ENCODE measurements around the gene AK9.

AK9 gene

GRCh38 chr6:109672175-109672574 lies 18.8 kb downstream of the AK9 start:
- H3K79me2 ChIP-seq (ENCODE audit: insufficient read depth, low read length): no peaks in the 10 kb centered on the region
- H3K4me2 ChIP-seq (ENCODE audit: low read depth, low read length, poor library complexity, severe bottlenecking): no peak overlapping the region
- TF ChIP-seq EZH2phosphoT487 (IDR thresholded peaks at IDR 0.05; ENCODE audit: borderline replicate concordance) (no peak), CTCF (conservative IDR thresholded peaks at IDR 0.05; ENCODE audit: low read length) (no peak)

GRCh38 chr6:109671733-109672132 lies 19.3 kb downstream of the AK9 start:
- H3K9ac ChIP-seq (ENCODE audit: low read depth, low read length, poor library complexity, severe bottlenecking): no peak overlapping the region
- H3K4me1 ChIP-seq (ENCODE audit: insufficient read depth, low read length, poor library complexity, severe bottlenecking): no peaks in the 10 kb centered on the region
- no peaks in the 10 kb centered on the region for H3K9me2 ChIP-seq (replicated peaks; ENCODE audit: low read depth, low read length)
- H3F3A ChIP-seq (ENCODE audit: low read depth): no peaks in the 10 kb centered on the region
- peaks cover 3% of the 10 kb centered on the region; the same call in 1 of the 2 replicates for H3K36me3 ChIP-seq (ENCODE audit: insufficient read depth, low read length)
- H3K27me3 ChIP-seq (ENCODE audit: insufficient read depth, low read length, poor library complexity, severe bottlenecking): no peaks in the 10 kb centered on the region
- no peaks in the 10 kb centered on the region for H3K9me3 ChIP-seq (ENCODE audit: insufficient read depth, low read depth, low read length)
- H3K4me3 ChIP-seq (ENCODE audit: low read length, poor library complexity, severe bottlenecking): no peak overlapping the region
- no peaks in the 10 kb centered on the region for H4K20me1 ChIP-seq (ENCODE audit: insufficient read depth, low read length, poor library complexity, severe bottlenecking)
- TF ChIP-seq EZH2phosphoT487 (IDR thresholded peaks at IDR 0.05; ENCODE audit: borderline replicate concordance) (no peak), CTCF (conservative IDR thresholded peaks at IDR 0.05; ENCODE audit: low read length) (no peak)
- no peak overlapping the region for H2AFZ ChIP-seq (ENCODE audit: low read length)
- no peak overlapping the region for H3K4me2 ChIP-seq (ENCODE audit: low read depth, low read length, poor library complexity, severe bottlenecking)
- no peaks in the 10 kb centered on the region for H3K79me2 ChIP-seq (ENCODE audit: insufficient read depth, low read length)

More at GRCh38 chr6:109672175-109672574, 18.8 kb downstream of the AK9 start:
- Histone ChIP-seq H3K9ac (ENCODE audit: low read depth, low read length, poor library complexity, severe bottlenecking) (no peak overlapping the region), H3K4me3 (ENCODE audit: low read length, poor library complexity, severe bottlenecking) (no peak overlapping the region), H3K27me3 (ENCODE audit: insufficient read depth, low read length, poor library complexity, severe bottlenecking) (no peaks in the 10 kb centered on the region), H3K9me2 (replicated peaks; ENCODE audit: low read depth, low read length) (no peaks in the 10 kb centered on the region), H3K36me3 (ENCODE audit: insufficient read depth, low read length) (peaks cover 3% of the 10 kb centered on the region; the same call in 1 of the 2 replicates), H3F3A (ENCODE audit: low read depth) (no peaks in the 10 kb centered on the region), H3K4me1 (ENCODE audit: insufficient read depth, low read length, poor library complexity, severe bottlenecking) (no peaks in the 10 kb centered on the region), H2AFZ (ENCODE audit: low read length) (no peak overlapping the region), H3K9me3 (ENCODE audit: insufficient read depth, low read depth, low read length) (no peaks in the 10 kb centered on the region), H4K20me1 (ENCODE audit: insufficient read depth, low read length, poor library complexity, severe bottlenecking) (no peaks in the 10 kb centered on the region)

GRCh38 chr6:109669811-109670210 lies 21.2 kb downstream of the AK9 start:
- no peak overlapping the region for H3K4me2 ChIP-seq (ENCODE audit: low read depth, low read length, poor library complexity, severe bottlenecking)
- no peak overlapping the region for H3K4me3 ChIP-seq (ENCODE audit: low read length, poor library complexity, severe bottlenecking)
- H3K36me3 ChIP-seq (ENCODE audit: insufficient read depth, low read length): peaks cover 3% of the 10 kb centered on the region; the same call in 1 of the 2 replicates
- no peaks in the 10 kb centered on the region for H3F3A ChIP-seq (ENCODE audit: low read depth)
- H4K20me1 ChIP-seq (ENCODE audit: insufficient read depth, low read length, poor library complexity, severe bottlenecking): no peaks in the 10 kb centered on the region
- no peak overlapping the region for H2AFZ ChIP-seq (ENCODE audit: low read length)
- no peaks in the 10 kb centered on the region for H3K79me2 ChIP-seq (ENCODE audit: insufficient read depth, low read length)
- TF ChIP-seq CTCF (conservative IDR thresholded peaks at IDR 0.05; ENCODE audit: low read length): no peak
- TF ChIP-seq EZH2phosphoT487 (IDR thresholded peaks at IDR 0.05; ENCODE audit: borderline replicate concordance): no peak
- H3K9ac ChIP-seq (ENCODE audit: low read depth, low read length, poor library complexity, severe bottlenecking): no peak overlapping the region
- no peaks in the 10 kb centered on the region for H3K9me3 ChIP-seq (ENCODE audit: insufficient read depth, low read depth, low read length)
- no peaks in the 10 kb centered on the region for H3K27me3 ChIP-seq (ENCODE audit: insufficient read depth, low read length, poor library complexity, severe bottlenecking)
- no peaks in the 10 kb centered on the region for H3K9me2 ChIP-seq (replicated peaks; ENCODE audit: low read depth, low read length)
- no peaks in the 10 kb centered on the region for H3K4me1 ChIP-seq (ENCODE audit: insufficient read depth, low read length, poor library complexity, severe bottlenecking)
